H7 (cell line): ENCODE measurements around the gene FRMPD1. TPM values are rescaled to one million over a fixed set of nuclear protein-coding genes. Genes with fewer than 3 reads are reported as not detected.

Source experiments
- DNase-seq: peaks from one replicate; pipeline ENCODE4 v3.0.0; 2012
- H3K27me3 ChIP-seq: 2 replicates; pipeline ENCODE4 v1.6.0; 2011; ENCODE audit warnings: mild to moderate bottlenecking, low read length; ENCODE audit not compliant: control insufficient read depth, insufficient read depth
- H3K36me3 ChIP-seq: replicated peaks from 2 replicates; pipeline ENCODE4 v1.5.1; 2011; ENCODE audit warnings: low read length; ENCODE audit not compliant: control insufficient read depth, insufficient read depth
- H3K4me3 ChIP-seq: 2 replicates; pipeline ENCODE4 v1.5.1; 2011; ENCODE audit warnings: low read depth, mild to moderate bottlenecking, control low read depth, low read length, moderate library complexity; ENCODE audit not compliant: insufficient read depth
- total RNA-seq: library from RNA; depleted of rRNA; stranded (reverse); fragments of >200 nt; shearing (Covaris generic); gene quantifications from 2 replicates; pipeline ENCODE4 v1.2.3, GENCODE V29; 2014; rRNA removed

Gene FRMPD1
- total RNA-seq, 1 experiment from 2014 or later, result 0.03 TPM

GRCh38 chr9:37778534-37778933 is 127.8 kb downstream of the FRMPD1 start:
- Histone ChIP-seq H3K27me3 (no peaks in the 10 kb centered on the region), H3K4me3 (no peak overlapping the region), H3K36me3 (peaks cover 31% of the 10 kb centered on the region)
- no peak for DNase-seq

DNA sequence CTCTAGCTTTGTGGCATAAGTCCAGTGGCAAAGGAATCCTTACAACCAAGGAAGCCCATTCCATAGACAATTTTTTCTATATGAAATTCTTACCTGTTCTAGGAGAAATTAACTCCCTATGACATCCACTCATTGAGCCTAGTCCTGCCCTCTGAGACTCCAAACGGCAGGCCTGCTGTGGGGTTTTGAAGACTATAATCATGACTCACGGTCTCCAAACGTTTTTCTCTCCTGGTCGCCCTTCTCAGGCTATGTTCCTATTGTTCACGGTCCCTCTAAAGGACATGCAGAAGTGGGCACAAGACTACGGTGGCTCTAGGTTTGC is 133.5 kb downstream of the FRMPD1 start:
- Histone ChIP-seq H3K4me3 (peak overlapping the region; percentile 94), H3K36me3 (peaks cover 22% of the 10 kb centered on the region), H3K27me3 (no peaks in the 10 kb centered on the region)
- no peak for DNase-seq

DNA sequence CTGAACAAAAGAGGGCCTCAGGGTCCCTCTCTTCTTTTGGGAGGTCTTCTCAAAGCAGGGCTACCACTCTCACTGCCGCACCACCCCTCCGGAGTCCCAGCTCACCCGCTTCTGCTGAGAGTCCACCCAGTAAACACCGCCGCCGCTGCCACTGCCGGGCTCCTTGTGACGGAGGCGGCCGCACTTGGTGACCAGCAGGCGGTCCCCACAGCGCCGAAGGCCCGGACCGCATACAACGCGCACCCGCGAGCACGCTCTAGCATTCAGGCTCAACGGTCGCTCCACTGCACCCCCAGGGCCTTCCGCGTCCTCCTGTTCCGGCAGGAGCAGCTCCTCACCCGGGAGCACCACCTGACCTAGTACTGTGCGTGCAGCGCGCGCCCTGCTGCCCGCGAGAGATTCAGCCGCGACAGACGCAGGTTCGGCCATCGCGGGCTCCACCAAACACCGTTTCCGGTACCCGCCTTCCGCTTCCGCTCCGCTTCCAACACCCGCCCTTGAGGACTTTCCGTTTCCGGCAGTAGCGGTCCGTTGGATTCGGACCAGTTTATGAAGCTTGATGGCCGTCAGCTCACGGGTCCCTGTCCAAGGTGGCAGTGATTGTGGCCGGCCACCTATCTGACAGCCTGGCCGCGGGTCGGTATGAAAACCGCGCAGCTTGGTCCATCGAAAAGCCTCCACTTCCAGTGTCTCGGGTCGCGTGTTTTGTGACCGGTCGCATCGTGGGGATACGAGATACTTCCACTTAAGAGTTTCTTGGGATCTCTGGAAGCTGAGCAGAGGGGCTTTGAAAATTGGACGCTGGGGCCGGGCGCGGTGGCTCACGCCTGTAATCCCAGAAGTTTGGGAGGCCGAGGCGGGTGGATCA is 134.1 kb downstream of the FRMPD1 start, which contains the start of gene EXOSC3:
Gene EXOSC3 (minus strand): TSS at position 449 of the 868 bp plus-strand sequence. CDS start 20 bp downstream, at position 429.
- peaks cover 22% of the 10 kb centered on the region for H3K36me3 ChIP-seq
- DNase-seq, result peak; percentile 87
- H3K27me3 ChIP-seq, result no peaks in the 10 kb centered on the region
- H3K4me3 ChIP-seq, result peak within 1 kb of the TSS; percentile 94

- no peaks in the 10 kb centered on the region for H3K27me3 ChIP-seq
- peak; percentile 48 for DNase-seq
- peaks cover 9% of the 10 kb centered on the region for H3K36me3 ChIP-seq
- no peak overlapping the region for H3K4me3 ChIP-seq
Observed at GRCh38 chr9:37787059-37787458, 136.3 kb downstream of the FRMPD1 start.

DNA sequence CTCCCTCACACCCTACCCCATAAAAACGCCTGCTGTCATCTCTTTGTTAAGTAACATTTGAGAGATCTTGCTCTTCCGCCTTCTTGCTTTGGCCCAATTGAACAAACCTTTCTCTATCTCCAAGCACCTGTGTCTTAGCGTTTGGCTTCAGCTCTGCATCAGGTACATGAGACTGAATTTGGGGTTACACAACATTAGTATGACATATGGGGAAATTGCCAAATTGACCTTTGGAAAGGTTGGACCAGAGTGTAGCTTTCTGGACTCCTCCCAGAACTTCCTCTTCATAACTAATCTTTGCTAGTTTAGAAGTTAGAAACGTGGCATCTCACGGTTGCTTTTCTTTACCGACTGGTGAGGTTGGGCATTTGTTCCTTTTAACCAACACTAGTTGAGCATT is 137.6 kb downstream of the FRMPD1 start:
- Histone ChIP-seq H3K36me3 (peaks cover under 1% of the 10 kb centered on the region; the same call in 1 of the 2 replicates), H3K27me3 (no peaks in the 10 kb centered on the region), H3K4me3 (no peak overlapping the region)
- no peak for DNase-seq

DNA sequence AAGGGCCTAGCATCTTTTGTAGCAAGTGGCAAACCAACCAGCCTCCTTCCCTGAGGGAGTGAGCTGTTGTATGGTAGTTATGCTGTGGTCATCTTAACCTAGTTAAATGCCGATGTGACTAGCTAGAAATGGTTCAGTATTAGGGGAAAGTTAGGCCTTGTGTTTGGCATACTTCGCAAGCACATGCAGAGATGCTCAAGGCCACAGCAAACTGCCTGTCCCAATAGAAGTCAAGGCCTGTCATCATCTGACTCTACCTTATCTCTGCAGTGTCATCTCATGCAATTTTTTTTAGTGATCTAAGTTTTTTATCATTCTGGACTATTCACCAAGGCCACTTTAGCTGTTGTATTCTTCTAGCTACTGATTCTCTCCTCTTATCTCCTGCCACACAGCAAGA is 139.3 kb downstream of the FRMPD1 start:
- no peaks in the 10 kb centered on the region for H3K27me3 ChIP-seq

DNA sequence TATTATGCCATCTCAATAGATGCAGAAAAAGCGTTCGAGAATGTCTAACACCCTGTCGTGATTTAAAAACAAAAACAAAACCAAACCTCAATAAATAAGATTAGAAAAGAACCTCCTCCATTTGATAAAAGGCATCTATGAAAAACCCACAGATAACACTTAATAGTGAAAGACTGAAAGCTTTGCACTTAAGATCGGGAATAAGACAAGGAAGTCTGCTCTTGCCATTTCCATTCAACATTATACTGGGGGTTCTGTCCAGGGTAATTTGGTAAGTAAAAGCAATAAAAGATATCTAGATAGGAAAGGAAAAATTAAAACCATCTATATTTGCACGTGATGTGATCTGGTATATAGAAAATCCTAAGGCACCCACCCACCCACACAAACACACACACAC is 141.4 kb downstream of the FRMPD1 start:
- H3K36me3 ChIP-seq, result no peaks in the 10 kb centered on the region
- DNase-seq, result no peak
- no peak overlapping the region for H3K4me3 ChIP-seq
- no peaks in the 10 kb centered on the region for H3K27me3 ChIP-seq

More for the DNA sequence above, 139.3 kb downstream of the FRMPD1 start:
- no peak for DNase-seq
- H3K4me3 ChIP-seq, result no peak overlapping the region
- no peaks in the 10 kb centered on the region for H3K36me3 ChIP-seq

- no peak for DNase-seq
- H3K36me3 ChIP-seq, result no peaks in the 10 kb centered on the region
- no peak overlapping the region for H3K4me3 ChIP-seq
- H3K27me3 ChIP-seq, result no peaks in the 10 kb centered on the region
Observed at GRCh38 chr9:37796232-37796631, 145.5 kb downstream of the FRMPD1 start.

Other genes starting within 250 kb of the FRMPD1 start
- gene GRHPR, start 228.3 kb upstream of the FRMPD1 start, total RNA-seq, result 151 and 170 TPM in 2 replicates
- gene ZBTB5, start 185.5 kb upstream of the FRMPD1 start, total RNA-seq, result 15.6 and 18.3 TPM in 2 replicates
- gene POLR1E, start 165.0 kb upstream of the FRMPD1 start, total RNA-seq, result 33.5 and 41.3 TPM in 2 replicates
- gene FBXO10, start 74.6 kb upstream of the FRMPD1 start, total RNA-seq, result 13.3 and 17.4 TPM in 2 replicates
- 157 and 164 TPM in 2 replicates for gene TOMM5, start 58.4 kb upstream of the FRMPD1 start, total RNA-seq
- gene TRMT10B, start 102.9 kb downstream of the FRMPD1 start, total RNA-seq, result 2.2 and 2.5 TPM in 2 replicates
- gene EXOSC3, start 134.1 kb downstream of the FRMPD1 start, total RNA-seq, result 71.9 and 82.8 TPM in 2 replicates
- 18.6 and 22.9 TPM in 2 replicates for gene DCAF10, start 149.8 kb downstream of the FRMPD1 start, total RNA-seq